H1 (cell line): ENCODE data around the gene ABCG5. TPM values are rescaled to one million over a fixed set of nuclear protein-coding genes. Genes with fewer than 3 reads are reported as not detected.

Source experiments
- CBX5 ChIP-seq: fragments of 300-800, 300-1000 bp; sonication (generic); IDR thresholded peaks from 2 replicates; pipeline ENCODE4 v1.7.1; 2016; ENCODE audit warnings: antibody characterized with exemption, low read length, low read depth
- JUN ChIP-seq: IDR thresholded peaks from 2 replicates; pipeline ENCODE4 v1.6.1; 2011; ENCODE audit warnings: low read depth, mild to moderate bottlenecking, improper control_type of control experiment, low read length
- NANOG ChIP-seq: IDR thresholded peaks from 2 replicates; pipeline ENCODE4 v1.6.1; 2011; ENCODE audit warnings: low read length, low read depth, mild to moderate bottlenecking, inconsistent platforms; ENCODE audit not compliant: insufficient read depth, poor library complexity, severe bottlenecking
- POLR2A ChIP-seq, 2 experiments: IDR thresholded peaks; 1 replicate in 1 of 2; 2 replicates in 1 of 2; pipeline ENCODE4 v1.6.1; 2011; ENCODE audit warnings: low read depth in 2 of 2, low read length in 2 of 2, mild to moderate bottlenecking in 2 of 2; ENCODE audit errors: control extremely low read depth in 1 of 2
- SAP30 ChIP-seq: fragments of 300-600 bp; sonication (generic); IDR thresholded peaks from 2 replicates; pipeline ENCODE4 v1.7.1; 2012; ENCODE audit warnings: low read length, moderate library complexity, mild to moderate bottlenecking, inconsistent platforms; ENCODE audit not compliant: insufficient read depth, insufficient replicate concordance
- polyA plus RNA-seq, 7 experiments: library from polyadenylated mRNA; depleted of rRNA in 3 of 7; stranded (reverse) in 5 of 7; unstranded in 2 of 7; fragments of >200 nt in 5 of 7; fragments of 200-250 nt in 2 of 7; gene quantifications; 1 replicate in 5 of 7; 2 replicates in 1 of 7; 4 replicates in 1 of 7; pipeline versions ENCODE4 v1.2.1 to v1.2.3, GENCODE V29; 2011 to 2013; ENCODE audit warnings: missing spikeins in 2 of 7, mixed read lengths in 2 of 7
- total RNA-seq: library from RNA; stranded (reverse); fragmentation: NEBNext Ultra II Directional; extraction: Animal tissue kit (Norgen Biotek cat#: 25700); gene quantifications from 2 replicates; pipeline ENCODE4 v1.2.1, GENCODE V29; 2021

The ABCG5 gene
- total and polyA plus RNA-seq, 2 of the 8 experiments (the other 6 are each of a cell fraction or from before 2014, with no cell fraction given): not detected

DNA sequence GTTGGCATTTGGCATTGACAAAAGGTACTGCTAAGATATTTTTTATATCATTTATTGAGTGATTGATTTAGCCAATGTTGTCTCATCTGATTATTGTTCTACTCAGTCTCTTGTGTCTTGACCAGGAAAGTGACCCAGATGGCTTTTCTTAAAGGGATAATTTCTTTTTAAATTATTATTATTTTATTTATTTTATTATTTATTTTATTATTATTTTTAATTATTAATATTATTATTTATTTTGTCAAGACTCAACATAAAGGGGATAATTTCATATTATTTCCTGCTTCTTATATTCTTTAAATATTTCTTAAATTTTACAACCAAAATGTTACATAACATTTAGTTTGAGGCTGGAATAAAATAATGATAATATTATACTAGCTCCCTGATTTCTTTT, 37.7 kb downstream of the ABCG5 start (continued):
- TF ChIP-seq JUN (no peak), NANOG (no peak), SAP30 (no peak), CBX5 (no peak), POLR2A (IDR thresholded peaks at IDR 0.05; ENCODE audit: control extremely low read depth in 1 of 2, low read depth in 2 of 2, low read length in 2 of 2) (no peak)
